ENCODE measurements around the gene DDIAS.
"Not testable (repeated sequence)": the region's sequence is repeated elsewhere in the genome, so short reads cannot be mapped to it uniquely, and the experiment has no call there.

The DDIAS gene, protein sequence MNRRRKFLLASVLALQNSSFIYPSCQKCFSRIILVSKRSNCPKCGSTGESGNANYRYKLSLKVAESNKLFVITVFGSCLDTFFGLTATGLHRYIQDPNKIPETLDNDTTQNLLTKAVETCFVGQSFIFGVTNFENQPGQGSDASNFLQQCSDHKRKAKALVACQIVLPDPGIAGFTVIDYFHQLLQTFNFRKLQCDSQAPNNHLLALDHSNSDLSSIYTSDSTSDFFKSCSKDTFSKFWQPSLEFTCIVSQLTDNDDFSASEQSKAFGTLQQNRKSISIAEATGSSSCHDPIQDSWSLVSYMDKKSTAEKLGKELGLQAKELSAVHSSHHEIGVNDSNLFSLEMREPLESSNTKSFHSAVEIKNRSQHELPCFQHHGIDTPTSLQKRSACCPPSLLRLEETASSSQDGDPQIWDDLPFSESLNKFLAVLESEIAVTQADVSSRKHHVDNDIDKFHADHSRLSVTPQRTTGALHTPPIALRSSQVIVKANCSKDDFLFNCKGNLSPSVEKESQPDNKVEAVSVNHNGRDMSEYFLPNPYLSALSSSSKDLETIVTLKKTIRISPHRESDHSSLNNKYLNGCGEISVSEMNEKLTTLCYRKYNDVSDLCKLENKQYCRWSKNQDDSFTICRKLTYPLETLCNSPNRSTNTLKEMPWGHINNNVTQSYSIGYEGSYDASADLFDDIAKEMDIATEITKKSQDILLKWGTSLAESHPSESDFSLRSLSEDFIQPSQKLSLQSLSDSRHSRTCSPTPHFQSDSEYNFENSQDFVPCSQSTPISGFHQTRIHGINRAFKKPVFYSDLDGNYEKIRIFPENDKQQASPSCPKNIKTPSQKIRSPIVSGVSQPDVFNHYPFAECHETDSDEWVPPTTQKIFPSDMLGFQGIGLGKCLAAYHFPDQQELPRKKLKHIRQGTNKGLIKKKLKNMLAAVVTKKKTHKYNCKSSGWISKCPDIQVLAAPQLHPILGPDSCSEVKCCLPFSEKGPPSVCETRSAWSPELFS

DNA sequence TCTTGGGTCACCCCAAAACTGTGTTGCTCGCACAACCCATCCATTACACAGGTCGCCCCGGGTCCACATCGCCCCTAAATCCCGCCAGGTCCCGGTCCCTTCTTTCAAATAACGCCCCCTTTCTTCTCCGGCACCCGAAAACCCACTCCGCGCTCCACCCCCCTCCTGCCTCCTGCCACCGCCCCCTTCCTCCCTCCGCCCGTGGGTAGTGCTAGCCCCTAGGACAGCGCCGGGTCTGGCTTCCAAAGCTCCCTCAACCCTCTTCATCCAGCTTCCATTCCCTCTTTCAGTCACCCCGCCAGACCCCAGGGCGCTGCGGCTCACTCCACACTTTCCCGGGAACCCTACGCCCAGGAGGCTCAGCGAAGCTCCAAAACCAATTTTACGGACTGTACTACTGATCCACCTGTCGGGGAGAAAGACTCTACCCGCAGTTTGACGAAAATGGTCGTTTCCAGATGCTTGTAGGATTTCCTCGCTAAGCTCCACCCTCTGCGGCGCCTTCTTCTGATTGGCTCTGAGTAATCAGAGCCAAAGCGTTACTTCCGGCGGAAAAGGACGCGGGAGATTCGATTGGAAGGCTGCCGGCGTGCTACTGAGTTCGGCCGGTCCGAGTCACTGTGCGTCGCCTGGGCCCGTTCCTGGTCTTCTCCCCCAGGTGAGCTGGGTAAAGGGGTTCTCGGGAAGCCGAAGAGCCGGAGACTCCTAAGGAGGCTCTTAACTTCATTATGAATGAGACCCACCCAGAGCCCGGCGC is at the start of gene DDIAS:
Gene DDIAS (plus strand): TSS at position 572 of the 757 bp plus-strand sequence. CDS start 13,003 bp downstream, outside the sequence.
- in situ Hi-C loops (cut with HindIII; ENCODE audit: low sequenced_read_pairs): no loop called here

DNA sequence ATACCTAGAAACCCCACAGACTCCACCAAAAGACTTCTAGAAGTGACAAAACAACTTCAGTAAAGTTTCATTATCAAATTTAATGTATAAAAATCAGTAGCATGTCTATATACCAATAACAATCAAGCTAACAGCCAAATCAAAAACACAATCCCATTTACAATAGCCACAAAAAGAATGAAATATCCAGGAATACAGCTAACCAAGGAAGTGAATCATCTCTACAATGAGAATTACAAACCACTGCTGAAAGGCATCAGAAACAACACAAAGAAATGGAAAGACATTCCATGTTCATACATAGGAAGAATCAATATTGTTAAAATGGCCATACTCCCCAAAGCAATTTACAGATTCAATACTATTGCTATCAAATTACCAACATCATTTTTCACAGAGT is 47.3 kb upstream of the DDIAS start:
- in situ Hi-C loops (cut with HindIII; ENCODE audit: low sequenced_read_pairs): no loop called here

DNA sequence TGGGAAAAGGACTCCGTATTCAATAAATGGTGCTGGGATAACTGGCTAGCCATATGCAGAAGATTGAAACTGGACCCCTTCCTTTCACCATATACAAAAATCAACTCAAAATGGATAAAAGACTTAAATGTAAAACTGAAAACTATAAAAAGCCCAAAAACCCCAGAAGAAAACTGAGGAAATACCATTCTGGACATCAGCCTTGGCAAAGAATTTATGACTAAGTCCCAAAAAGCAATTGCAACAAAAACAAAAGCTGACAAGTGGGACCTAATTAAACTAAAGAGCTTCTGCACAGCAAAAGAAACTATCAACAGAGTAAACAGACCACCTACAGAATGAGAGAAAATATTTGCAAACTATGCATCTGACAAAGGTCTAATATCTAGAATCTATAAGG is 46.6 kb upstream of the DDIAS start:
- in situ Hi-C loops (cut with HindIII; ENCODE audit: low sequenced_read_pairs): not testable (repeated sequence)

DNA sequence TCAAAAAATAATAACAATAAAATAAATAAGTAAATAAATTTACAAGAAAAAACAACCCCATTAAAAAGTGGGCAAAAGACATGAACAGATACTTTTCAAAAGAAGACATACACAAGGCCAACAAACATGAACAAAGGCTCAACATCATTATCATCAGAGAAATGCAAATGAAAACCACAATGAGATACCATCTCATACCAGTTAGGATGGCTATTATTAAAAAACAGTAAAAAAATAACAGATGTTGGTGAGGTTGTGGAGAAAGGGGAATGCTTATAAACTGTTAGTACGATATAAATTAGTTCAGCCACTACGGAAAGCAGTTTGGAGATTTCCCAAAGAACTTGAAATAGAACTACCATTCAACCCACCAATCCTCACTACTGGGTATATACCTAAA is 45.9 kb upstream of the DDIAS start:
- in situ Hi-C loops (cut with HindIII; ENCODE audit: low sequenced_read_pairs): no loop called here

DNA sequence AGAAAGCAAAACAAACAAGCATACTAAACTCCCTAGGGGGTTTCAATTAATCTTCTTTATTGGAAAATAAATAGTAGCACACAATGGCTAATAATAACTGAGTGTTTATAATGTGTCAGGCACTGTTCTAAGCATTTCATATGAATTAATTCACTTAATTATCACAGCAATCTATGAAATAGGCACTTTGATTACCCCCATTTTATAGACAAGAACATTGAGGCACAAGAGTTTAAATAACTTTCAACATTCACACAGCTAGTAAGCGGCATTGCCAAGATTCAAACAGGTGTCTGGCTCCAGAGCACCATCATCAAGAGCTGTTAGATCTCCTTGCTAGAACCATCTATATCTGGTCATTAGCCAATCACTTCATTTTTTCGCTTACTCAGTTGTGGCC is 44.4 kb upstream of the DDIAS start:
- in situ Hi-C loops (cut with HindIII; ENCODE audit: low sequenced_read_pairs): no loop called here

DNA sequence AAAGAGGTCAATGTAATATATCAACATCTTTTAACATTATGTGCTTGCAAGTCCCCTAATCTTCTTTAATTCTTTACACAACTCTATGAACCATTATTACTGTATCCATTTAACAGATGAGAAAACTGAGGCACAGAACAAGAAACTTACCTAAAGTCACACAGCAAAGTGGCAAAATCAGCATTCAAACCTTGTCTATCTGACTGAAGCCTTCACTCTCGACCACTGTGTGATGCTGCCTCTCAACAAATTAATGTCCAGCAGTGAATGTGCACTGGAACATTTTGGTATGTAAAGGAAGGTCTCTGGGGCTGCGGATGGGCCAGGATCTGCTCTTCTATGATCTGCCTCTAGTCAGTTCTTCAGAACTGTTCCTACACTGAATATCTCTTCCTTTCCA is 43.4 kb upstream of the DDIAS start:
- in situ Hi-C loops (cut with HindIII; ENCODE audit: low sequenced_read_pairs): no loop called here

DNA sequence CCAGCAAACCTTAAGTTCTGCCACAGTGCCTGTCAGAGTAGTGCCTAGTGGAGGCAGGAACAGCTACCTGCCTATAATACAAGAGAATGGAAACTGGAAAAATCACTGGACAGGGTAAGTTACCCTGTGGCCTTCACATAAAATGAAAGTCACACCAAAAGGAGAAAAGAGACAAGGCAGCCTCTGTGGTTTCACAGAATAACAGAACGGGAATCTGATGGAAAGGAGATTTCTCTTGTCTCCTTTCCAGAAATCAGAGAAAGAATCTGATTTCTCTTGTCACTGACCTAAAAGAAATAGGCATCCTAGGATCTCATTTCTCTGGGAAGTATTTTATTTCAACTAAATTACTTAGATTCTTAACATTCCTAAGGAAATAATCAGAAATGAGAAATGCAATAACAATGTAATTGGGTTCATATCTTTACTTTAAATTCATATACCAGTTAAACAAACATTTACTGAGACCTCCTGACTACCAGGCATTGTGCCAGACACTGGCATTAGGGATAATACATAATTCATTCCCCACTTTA is 42.9 kb upstream of the DDIAS start:
- in situ Hi-C loops (cut with HindIII; ENCODE audit: low sequenced_read_pairs): no loop called here

DNA sequence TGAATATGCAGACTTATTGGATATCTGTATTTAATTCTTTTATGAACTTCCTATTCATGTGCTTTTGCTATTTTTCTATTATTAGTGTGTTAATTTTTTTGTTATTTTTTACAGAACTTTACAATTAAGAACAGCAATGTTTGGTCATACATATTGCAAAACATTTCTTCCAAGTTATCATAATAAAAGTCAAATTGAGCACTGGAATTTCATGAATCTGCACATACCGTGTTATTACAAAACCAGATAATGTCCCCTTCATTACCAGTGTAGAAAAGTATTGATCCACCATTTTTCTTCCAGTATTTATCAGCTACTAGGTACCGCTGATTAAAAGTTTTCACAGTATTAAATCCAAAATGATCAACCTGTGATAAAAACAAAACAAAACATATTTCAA is 41.8 kb upstream of the DDIAS start:
- in situ Hi-C loops (cut with HindIII; ENCODE audit: low sequenced_read_pairs): no loop called here

DNA sequence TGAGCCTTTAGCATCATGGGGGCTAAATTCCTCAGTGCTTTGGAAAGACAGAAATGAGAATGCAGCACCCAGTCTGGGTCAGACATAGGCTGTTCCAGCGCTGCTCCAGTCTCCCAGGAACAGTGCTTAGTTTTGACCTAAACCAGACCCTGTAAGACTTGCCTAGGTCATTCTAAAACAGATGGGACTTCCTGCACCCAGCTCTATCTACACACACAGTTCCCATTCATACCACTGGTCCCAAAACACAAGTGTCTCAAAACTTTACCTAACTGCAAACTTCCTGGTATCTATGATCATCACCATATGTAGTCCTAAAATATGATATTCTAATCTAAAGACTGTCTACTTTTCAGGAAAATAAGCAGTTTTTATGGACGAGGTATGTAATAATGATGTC is 39.2 kb upstream of the DDIAS start:
- in situ Hi-C loops (cut with HindIII; ENCODE audit: low sequenced_read_pairs): no loop called here

DNA sequence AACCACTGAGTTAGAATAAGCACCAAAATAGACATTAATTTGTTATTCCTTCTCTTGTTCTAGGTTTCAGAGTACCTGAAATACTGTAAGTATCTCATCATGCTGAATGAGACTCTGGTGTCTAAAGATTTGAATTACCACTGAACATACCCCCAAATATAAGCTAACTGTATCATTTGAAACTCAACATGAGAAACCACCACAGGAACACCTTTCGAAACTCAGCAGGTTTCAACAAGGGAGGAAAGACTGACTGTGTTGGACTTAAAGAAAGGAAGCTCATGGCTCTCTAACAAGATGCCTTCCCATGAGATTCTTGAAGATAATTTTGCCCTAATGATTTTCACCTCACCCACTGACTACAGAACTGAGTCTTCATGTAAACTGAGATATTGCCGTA is 38.3 kb upstream of the DDIAS start:
- in situ Hi-C loops (cut with HindIII; ENCODE audit: low sequenced_read_pairs): no loop called here

DNA sequence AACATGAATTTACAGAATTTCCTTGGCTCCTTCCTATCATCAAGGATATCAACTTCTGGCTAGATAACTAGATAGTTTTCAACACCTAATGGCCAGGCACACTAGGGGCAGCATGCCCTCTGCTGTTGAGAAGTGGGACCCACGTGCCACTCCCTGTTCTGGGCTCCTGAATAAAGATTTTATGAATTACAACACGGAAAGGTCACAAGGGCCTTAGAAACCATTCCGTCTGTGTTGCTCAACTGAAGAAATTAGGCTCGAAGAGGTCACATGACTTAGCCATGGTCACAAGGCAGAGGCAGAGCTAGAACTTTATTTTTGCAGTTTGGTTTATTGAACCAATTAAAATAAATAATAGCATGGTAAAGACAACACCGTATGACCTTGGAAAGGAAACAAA is 37.3 kb upstream of the DDIAS start:
- in situ Hi-C loops (cut with HindIII; ENCODE audit: low sequenced_read_pairs): no loop called here

DNA sequence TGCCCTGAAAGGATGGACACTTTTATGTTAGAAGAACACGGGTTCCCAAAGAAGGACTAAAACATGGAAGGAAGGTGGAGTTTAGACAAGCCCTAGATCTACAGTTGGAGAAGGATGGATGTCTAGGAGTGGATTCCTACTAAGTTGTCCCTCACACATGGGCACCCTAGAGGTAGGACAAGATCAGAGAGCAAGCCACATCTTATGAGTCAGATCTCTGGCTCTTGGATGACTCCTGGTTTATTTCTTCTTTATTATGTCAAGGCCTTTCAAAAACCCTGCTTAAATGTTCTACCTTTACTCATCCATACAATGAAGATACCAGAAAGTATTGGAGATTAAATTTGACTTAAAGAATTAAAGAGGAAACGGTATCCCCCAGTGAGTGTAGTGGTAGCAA is 35.7 kb upstream of the DDIAS start:
- in situ Hi-C loops (cut with HindIII; ENCODE audit: low sequenced_read_pairs): no loop called here

DNA sequence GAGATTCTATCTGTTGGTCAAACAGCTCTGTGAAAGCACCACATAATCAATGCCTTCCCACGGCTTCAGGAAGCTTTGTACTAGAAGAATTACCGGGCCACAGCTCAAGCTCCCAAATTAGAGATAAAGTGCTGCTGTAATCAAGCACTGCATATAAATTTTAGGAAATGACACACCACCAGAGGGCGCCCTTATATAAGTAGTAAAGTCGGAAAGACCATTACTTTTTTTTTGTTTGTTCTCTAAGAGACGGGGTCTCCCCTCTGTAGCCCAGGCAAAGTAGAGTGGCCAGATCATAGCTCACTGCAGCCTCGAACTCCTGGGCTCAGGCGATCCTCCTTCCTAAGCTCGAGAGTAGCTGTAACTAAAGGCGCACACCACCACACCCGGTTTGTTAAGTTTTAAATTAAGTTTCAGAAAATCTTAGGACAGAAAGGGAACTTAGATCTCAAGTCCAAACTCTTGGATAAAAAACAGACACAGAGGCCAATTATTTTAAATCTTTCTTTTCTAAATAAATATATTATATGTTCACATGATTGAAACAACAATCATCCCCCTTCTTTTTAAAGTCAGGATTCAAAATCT is 33.9 kb upstream of the DDIAS start:
- in situ Hi-C loops (cut with HindIII; ENCODE audit: low sequenced_read_pairs): no loop called here

DNA sequence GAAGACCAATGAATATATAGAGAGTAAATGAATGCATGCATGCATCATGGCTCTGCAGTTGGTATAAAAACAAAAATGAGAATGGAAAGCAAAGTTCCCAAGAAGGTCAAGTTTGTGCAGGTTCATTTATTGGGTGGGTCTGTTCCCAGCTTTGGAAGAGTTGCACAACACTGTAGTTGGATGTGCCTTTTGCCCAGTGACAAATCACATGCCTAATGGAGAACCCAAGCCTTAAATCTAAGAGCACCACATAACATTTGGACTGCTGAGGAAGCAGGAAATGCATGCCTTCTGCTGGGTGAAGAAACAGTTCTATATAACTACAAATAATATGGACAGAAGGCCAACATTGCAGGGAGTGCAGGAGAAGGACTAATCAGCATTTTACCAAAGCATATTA is 31.9 kb upstream of the DDIAS start:
- in situ Hi-C loops (cut with HindIII; ENCODE audit: low sequenced_read_pairs): no loop called here

DNA sequence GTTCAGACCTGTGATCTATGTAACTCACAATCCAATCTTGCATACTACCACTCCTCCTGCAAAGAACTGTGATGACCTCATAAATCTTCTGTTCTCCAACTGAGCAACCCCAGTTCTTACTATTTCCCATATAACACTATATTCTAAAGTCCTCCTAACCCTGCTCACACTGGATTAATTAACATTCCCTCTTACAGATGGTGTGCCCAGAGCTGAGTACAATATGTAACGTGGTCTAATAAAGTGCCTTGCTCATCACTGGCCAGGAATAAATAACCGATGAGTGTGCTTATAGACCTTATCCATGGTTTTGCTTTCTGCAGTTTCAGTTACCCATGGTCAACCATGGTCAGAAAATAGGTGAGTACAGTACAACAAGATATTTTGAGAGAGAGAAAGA is 29.9 kb upstream of the DDIAS start:
- in situ Hi-C loops (cut with HindIII; ENCODE audit: low sequenced_read_pairs): no loop called here

DNA sequence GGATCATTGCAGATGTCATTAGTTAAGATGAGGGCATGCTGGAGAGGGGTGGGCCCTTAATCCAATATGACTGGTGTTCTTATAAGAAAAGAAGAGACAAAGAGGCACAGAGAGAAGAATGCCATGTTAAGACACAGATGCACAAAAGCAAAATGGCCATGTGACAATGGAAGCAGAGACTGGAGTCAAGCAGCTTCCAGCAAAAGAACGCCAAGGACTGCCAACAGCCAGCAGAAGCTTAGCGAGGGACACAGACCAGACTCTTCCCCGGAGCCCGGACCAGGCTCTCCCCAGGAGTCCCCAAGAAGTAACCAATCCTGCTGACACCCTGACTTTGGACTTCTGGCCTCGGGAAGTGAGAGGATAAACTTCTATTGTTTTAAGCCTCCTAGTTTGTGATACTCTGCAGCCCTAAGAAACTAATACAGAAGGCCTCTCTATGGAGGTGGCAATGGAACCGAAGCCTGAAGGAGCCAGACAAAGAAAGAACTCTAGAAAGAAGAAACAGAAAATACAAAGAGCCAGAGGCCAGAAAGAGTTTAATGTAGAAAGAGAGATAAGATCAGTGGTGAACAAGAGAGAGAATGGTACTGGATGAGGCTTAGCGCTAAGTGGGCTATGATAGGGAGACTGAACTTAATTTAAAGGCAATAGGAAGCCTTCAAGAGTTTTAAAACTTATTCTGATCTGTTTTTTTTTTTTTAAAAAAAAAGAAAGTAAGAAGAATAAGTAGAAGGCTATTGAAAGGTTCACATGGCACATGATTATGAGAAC is 29.0 kb upstream of the DDIAS start:
- in situ Hi-C loops (cut with HindIII; ENCODE audit: low sequenced_read_pairs): no loop called here

DNA sequence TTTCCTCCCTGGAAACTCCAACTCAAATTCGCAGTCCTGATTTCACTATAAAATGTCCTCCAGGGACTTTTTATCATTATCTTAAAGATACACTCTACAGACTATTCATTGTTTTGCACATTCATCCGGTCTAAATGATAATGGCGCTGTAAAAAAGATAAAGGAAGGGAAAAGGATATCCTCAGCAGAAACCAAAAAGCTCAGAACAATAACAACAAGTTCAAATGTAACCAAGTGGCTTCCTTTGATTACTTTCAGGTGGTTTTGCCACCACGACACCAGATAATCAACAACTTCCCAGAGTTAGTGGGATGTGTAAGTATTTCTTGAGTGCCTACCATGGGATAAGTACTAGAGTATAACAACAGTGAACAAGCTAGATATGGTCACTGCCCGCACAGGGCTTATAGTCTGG is 27.6 kb upstream of the DDIAS start:
- in situ Hi-C loops (cut with HindIII; ENCODE audit: low sequenced_read_pairs): no loop called here

DNA sequence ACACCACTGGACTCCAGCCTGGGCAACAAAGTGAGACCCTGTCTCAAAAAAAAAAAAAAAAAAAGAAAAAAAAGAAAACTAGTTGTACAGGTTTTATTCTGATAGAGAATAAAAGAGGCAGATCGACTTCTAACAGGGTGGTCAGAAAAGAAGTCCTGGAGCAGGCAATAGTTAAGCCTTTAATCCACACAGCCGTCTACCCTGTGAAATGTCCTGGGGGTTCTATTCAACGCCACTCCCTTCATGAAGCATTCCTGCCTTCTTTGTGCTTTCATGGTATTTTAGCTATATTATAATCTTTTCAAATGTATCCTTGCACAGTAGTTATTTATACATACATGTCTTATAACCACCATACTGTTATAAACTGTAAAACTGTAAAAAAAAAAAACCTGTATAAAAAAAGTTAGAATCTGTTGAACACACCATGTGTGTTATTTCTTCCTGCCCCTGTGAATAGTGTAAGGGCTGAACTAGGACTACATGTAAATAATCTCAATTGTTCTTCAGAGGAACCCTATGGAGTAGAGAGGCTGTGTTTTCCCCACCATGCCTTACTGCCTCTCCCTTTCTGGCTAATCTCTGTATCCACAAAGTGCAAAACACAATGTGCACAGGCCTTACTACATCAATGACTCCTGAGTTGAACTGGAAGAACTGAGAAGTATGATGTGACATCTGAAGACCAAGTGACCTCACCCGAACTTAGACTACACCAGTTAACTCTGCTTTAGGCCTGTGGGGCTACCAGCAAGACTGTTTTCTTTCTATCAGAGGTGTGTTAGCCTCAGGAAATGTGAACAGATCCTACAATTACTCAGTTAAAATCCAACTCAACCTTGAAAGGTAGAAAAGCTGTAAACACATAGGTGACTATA is 26.7 kb upstream of the DDIAS start:
- in situ Hi-C loops (cut with HindIII; ENCODE audit: low sequenced_read_pairs): no loop called here

DNA sequence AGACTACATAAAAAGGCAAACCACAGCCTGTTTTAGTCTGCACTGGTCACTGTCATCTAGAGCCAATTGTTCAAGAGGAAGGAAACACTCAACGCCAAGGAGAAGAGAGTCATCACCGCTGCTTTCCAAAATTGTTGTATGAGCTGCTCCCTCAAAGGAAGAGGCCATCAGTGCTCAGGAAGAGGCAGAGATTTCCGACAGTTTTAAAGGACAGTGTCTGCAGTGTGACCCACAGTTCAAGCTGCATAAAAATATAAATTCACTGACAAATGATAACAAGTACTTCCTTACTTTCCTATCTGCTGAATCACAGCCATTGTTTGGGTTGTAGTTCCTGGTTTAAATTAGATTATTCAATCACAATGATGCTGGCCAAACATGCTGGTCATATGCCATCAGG is 17.7 kb upstream of the DDIAS start:
- in situ Hi-C loops (cut with HindIII; ENCODE audit: low sequenced_read_pairs): no loop called here

Data from endothelial cell of hepatic sinusoid (primary cell).